Nucleus accumbens (tissue), 56 donors: ENCODE results near the gene ALPL.

Source experiments
- DNase-seq, 56 donors: peaks; one replicate each; lab custom pipeline; 2025; lab: John Stamatoyannopoulos, UW

Gene ALPL

DNA sequence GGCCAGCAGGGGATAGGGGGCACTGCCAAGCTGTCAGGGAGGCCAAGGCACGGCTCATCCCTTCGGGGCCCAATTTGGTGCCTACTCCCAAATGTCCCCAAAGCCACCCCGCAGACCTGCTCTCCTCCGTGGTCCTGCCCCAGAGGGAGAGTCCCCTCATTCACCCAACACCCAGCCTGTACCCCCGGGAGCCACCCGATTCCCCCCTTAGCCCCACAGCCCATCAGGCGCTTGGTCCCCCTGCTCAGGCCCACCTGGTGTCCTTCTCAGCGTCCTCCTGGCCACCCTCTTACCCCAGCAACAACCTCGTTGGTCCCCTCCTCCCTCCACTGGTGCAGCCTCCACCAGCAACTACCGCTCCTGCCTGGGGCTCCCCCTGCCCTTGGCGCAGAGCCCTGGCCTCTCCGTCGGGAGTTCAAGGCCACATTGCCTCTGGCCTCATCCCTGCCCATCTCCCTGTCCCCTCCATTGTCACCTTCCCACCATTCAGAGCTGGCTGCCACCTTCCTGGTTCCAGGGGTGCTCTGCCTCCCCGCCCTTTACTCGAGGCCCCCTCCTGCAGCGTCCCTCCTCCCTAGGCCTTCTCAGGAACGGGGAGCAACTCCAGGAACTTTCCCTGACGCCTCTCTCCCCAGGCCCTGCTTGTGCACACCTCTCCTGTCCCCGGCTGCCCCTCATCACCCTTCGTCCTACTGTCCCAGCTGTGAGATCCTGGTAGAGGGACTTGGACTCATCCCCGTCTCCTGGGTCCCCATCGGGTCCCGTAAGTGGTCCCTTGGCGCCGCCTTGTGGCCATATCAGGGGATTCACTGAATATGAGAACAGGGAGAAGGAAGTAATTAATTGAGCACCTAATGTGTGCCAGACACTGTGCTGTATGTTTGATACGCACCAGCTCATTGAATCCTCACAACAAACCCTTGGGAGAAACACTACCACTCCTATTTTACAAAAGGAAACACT is 86.0 kb downstream of the ALPL start:
- peak in 24 of 56 donors; percentile 5 to 71 (median 28) for DNase-seq

DNA sequence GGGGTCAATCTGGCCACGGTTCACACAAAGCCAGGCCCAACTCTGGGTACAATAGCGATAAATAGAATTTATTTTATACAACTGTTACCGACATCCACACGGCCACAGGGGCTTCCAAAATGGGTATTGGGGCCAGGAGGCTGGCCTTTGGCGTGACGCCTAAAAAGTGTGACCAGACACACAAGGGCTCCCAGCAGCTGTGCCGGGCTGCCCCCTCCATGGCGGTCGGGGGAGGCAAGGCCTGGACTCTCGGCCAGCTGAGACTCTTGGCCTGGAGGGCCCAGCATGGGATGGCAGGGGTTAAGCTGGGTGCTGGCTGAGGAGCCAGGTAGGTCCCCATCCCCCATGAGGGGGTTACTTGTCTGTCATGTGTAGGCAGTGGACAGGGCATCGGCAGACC is 87.0 kb downstream of the ALPL start:
- DNase-seq = no peak

DNA sequence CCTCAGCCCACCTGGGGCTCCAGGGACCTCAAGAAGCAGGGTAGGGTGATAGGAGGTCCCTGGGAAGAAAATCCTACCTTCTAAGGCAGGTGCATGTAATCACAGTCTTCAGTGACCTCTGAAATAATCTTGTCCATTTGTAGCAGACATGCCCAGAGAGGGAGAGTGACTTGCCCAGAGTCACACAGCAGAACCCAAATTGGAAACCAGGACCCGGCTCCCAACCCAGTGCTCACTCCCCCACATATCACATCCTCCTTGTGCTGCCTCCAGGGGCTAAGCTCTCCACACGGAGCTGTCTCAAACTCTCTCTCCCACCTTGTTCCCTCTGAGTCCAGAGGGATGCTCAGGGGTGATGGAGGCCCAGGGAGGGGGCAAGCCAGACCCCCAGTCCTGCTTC is 87.4 kb downstream of the ALPL start:
- no peak for DNase-seq

DNA sequence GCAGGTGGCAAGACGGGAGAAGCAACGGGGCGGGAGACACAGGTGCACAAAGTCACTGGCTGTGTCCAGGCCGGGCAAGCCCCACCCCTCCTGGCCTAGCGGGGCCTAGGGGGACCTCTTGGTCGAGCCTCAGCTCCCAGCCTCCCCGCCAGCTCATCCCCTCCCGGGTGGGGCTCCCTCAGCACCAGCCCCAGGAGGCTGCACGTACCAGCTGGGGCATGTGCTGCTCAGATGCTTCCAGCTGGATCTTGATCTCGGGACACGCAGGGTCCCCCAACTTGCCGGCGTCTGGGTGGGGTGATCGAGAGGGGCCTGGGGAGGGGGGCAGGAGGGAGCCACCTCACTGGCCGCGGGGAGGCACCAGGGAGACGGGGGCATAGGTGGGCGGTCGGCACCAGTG is 88.5 kb downstream of the ALPL start:
- peak in 1 of 56 donors; percentile 10 for DNase-seq

DNA sequence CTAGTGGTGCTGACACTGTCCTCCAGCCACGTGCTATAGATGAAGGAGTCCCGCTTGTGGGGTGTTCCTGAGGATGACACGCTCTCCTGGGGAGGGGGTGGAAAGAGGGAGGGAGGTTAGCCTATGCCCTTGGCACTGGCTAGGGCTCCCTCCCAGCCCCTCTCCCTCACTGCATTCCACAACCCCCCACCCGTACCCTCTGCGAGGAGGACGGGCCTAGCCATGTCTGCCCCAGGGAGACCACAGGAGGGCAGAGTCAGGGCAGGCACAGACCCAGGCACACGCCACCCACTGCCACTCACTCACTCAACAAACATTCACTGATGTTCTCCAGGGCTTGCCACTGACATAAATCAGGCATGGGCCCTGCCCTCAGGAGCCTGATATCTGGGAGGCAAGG is 89.2 kb downstream of the ALPL start:
- DNase-seq = no peak

DNA sequence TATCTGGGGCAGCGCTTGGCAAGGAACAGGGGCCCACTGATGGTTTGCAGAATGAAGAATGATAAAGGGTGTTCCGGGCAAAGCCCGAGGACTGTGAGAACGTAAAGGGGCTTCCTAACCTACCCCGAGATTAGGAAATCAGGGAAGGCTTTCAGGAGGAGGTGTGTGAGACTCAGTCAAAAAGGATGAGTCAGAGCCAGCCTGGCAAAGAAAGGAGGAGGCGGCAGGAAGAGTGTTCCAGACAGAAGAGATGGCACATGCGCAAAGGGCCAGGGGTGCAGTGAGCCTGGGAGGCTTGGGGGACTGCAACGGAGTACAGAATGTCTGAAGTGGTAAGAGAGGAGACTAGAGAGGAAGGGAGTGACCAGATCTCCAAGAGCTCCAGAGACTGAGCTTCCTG is 89.7 kb downstream of the ALPL start:
- peak in 3 of 56 donors; percentile 38 to 56 (median 54) for DNase-seq

DNA sequence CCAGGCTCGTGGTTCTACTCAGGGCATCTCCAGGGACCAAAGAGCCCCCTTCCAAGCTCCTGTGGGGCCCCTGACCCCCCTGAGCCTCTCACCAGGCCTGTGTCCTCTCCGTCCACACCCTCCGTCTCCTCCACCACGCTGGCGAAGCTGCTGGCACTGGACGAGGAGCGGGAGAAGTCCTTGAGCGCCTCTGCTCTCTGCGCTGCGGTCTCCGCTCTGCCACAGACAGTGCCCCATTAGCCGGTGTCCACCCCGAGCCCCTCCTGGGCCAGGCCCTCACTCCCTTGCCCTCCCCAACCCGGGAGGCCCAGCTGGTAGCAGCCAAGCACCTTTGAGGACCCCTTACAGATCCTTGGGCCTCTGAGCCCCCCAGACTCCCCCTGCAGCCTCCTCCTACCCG is 90.2 kb downstream of the ALPL start:
- no peak for DNase-seq

DNA sequence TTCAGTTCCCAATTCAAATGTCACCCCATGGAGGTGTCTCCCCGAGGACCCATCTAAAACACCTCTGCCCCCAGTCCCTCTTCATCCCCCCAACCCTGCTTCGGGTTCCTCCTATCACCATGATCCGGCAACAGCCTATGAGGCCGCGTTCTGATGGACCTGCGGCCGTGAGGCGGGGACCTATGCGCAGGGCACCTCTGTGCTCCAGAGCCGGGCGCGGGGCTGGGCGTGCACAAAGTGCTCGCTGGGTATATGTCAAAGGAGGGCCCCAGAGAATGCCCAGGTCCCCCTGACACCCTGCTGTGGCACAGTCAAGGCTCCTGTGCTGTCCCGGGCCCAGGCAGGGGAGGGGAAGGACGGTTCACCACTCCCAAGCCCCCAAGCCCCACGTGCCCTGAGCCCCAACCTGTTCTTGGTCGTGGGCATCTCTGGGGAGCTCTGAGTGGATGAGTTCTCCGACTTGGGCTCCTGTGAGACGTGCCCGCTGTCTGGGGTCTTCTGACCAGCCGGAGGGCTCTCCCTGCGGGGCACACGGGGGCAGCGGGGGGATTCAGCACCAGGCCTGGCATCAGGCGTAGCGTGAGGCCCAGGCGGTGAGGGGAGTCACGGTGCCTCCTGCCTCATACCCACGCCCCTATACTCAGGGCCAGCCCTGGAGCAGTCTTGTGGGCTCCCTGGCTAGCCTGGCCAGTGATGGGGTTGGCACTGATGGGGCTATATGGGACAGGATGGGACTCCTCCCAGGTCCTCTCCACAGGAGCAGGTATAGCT is 92.2 kb downstream of the ALPL start:
- DNase-seq = no peak

DNA sequence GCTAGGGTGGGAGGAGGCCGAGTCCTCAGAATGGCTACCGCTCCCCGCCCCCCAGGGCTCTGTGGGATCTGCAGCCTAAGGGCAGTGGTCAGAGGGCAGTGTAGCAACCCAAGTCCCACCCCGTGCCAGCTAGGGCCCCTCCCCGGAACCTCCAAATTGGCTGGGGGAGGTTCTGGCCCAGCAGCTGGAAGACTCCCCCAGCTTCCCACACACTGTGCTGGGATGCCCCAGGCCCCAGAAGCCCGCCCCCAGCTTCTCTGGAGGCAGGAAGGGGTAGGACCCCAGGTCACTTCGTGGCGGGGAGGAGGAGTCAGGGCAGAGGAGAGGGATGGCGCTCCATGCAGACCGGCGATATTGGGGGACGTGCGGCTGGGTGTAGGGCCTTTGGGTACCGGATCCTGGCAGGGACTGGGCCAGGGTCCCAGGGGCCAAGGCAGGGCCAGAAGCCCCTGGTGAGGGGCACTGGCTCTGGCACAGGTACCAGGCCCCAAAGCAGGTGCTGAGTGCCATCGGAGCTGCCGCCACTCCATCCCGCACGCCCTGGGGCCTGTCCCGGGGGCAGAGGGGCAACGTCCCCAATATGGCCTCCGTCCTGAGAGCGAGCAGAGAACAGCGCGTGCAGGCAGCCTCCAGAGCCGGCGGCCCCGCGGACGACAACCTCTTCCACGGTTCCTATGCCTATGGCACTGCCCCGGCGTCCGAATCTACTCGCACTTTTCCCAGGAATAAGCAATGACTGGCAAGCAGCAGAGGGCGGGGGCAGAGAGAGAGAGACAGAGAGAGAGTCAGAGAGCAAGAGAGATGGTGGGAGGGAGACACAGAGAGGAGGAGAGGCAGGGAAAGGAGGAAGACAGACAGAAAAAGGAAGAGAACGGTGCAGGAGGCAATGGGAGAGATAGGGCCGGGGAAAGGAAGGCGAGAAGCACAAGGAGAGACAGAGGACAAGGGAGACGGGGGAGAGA is 94.2 kb downstream of the ALPL start:
- peak in 9 of 56 donors; percentile 7 to 50 (median 28) for DNase-seq

DNA sequence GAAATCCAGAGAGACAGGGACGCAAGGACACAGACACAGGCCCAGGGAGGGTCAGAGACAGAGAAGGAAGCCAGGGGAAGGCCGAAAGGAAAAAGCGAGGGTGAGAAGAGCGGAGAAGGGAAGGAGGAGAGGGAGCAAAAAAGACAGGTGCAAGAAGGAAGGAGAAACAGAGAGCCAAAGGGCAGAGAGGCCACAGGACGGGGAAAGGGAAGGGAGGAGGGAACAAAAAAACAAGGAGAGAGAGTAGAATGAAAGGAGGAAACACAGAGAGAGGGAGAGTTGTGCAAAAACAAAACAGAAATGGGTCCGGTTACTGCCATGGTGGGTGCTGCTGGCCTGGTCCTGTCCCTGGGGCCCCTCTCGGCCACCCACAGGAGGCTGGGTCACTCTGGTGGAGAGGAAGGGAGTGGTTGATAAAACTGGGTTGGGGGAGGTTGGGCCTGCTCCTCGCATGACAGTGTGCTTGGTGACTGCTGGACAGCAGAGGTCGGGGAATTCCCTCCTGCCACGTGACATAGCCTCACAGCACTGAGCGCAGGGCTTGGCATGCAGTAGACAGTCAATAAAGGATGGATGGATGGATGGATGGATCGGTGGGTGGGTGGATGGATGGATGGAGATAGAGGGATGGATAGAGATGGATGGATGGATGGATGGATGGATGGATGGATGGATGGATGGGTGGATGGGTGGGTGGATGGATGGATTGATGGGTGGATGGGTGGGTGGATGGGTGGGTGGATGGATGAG is 95.2 kb downstream of the ALPL start:
- peak in 1 of 56 donors; percentile 12 for DNase-seq

DNA sequence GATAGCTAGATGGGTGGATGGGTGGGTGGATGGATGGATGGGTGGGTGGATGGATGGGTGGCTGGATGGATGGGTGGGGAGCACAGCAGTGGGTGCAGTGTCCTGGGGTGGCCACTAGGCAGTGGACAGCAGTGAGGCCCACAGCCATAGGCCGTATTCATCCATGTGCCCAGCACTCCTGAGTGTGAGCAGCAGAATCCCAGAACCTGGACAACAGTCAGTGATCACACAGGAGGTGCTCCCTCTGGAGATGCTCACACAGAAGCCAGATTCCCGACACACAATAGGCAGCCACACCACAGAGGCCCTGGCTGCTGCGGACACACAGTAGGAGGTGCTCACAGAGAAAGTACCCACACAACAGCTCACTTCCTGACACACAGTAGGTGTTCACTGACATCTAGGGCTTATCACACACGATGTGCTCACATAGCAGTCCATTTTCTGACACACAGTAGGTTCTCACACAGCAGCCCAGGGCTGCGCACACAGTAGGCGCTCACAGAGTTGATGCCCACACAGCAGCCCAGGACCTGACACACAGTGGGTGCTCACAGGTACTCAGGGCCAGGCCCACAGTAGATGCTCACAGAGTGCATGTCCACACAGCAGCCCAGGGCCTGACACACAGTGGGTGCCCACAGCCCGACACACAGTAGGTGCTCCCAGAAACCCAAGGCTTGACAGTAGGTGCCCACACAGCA is 95.9 kb downstream of the ALPL start:
- no peak for DNase-seq

DNA sequence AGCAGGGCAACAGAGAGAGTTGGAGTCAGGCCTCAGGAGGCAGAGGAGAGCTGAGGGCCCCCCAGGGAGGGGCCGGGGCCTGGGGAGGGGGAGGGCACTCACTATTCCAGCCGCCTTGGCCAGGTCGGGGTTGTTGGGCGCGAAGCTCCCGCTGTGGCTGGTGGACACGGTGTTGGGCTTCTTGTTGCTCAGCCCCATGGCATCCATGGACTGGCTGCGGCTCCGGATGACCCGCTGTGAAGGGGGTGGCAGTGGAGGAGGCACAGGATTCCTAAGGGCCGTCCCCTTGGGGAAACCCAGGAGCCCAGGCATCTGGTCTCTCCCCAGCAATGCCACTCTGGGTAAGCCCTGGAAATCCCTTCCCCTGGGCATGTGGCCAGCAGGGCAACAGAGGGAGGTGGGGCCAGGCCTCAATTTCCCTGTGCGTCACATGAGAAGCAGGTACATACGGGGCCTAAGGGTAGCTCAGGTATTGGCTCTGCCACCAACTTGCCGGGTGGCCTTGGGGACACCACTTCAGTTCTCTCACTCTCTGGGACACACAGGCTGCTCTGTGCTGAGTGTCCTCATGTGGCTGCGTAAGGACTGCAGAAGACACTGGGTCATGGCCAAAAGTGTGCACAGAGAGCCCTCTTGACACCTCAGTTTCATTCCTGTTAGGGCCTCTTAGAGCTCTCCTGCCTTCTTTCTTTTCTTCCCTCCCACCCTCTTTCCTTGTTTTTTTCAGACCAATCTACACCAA is 96.9 kb downstream of the ALPL start:
- DNase-seq = no peak

DNA sequence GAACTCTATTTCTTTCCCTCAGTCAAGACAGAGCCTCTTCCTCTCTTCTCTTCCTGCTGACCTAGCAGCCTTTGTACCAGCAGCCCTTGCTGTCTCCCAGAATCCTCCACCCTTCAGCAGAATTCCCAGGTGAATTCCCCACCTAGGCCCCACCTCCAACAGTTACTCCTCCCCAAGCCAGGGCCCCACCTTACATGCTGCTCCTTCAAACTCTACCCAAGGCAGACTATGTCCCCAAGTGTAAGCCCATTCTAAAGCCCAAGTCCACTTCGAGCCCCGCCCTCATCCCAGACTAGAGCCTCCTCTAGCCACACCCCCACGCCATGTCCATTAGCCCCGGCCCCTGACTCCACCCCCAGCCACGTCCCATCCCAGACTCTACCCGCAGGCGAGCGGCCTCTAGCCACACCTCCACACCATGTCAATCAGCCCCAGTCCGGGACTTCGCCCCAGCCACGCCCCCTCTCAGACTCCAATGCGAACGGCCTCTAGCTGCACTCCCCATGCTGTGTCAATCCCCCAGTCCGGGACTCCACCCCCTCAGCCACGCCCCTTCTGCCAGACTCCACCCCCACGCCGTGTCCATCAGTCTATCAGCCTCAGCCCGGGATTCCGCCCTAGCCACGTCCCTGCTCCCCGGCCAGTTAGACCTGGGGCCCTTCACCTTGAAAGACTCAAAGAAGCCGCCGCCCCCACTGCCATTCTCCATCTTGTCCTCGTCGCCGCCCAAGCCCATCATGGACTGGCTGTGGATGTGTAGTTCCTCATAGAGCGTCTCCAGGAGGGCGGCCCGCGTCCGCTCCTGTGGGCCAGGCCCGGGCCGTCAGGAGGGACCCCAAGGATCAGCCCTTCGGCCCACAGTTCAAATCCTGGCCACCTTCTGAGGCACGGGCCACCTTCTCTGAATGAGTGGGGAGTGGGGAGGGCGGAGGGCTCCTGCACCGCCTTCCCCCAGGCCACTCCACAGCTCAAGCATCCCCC is 98.6 kb downstream of the ALPL start:
- peak in 13 of 56 donors; percentile 18 to 72 (median 30) for DNase-seq

DNA sequence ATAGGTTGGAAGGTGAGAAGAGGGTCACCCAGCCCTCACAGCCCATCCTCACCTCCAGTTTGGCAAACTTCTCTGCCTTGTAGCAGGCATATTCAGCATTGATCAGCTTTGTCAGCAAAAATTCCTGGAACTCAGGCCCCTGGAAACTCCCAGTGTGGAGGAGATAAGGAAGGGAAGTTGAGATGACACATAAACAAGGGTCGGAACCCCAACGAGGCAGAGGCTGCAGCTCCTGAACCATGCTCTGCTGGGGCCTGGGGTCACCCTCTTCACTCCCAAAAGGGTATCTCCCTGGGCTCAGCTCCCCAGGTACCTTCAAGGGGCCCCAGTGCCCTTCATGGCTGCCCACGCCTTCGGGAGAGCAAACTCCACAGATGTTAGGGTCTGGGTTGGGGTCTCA is 99.6 kb downstream of the ALPL start:
- DNase-seq = no peak

DNA sequence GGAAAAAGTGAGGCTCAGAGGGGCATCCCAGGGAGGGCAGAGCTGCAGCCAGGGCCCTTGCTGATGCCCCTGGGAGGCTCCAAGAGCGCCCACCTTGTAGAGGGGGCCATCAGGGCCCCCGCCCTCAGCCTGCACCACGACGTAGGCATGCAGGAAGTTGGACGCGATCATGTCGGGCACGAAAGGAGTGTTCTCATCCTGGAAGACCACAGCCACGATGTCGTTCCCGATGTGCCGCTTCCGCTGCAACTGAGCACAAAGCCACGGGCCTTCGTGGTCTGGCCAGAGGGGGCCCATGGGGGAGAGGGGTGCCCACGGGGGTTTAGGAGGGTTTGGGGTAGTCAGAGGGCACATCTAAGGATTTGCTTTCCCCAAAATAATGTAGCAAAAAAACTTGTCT is 100.8 kb downstream of the ALPL start:
- no peak for DNase-seq

DNA sequence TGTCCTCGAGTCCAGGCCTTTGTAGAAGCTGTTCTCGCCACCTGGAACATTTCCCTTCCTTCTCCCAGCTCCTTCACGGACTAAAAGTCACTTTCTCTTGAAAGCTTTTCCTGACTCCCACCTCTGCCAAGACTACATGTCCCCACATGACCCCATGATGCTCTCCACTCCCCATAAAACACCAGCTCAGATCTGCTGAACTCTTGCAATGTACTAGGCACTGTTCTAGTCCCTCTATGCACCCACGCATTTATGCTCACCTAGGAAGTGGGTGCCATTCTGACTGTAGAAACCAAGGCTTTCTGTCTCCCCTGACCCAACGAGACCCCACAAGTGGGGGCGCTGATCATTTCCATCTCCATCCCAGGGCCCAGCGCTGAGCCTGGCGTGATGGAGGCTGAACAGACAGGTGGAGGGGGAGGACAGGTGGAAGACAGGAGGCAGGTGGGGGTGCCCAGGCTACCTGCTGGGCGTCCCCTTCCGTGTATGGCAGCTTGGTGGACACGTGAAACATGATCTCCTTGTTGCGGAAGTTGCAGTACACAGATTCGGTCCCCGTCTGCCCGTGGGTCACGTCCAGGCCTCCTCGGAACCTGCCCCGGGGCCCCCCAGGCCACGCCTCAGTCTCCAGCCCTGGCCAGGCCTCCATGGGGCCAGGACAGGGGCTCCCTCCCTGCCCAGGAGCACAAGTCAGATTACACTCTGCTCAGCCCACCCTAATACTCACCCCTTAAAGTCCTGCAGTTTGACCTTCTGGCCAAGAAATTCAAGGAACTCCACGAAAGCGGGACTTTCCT is 102.0 kb downstream of the ALPL start:
- DNase-seq = no peak
